Hepatocyte (in vitro differentiated cells): Measurements from ENCODE around the gene NDUFC2. TPM values are rescaled to one million over a fixed set of nuclear protein-coding genes. Genes with fewer than 3 reads are reported as not detected.

ENCODE experiments used
- DNase-seq: peaks from one replicate; pipeline ENCODE4 v3.0.0-alpha.2; 2016; ENCODE audit warnings: low spot score
- H2AFZ ChIP-seq: fragments of 200-600 bp; sonication (generic); 2 replicates; pipeline ENCODE4 v1.6.0; 2016; ENCODE audit warnings: antibody characterized with exemption, mild to moderate bottlenecking
- H3K27ac ChIP-seq: fragments of 200-600 bp; sonication (generic); 2 replicates; pipeline ENCODE4 v1.5.1; 2016; ENCODE audit warnings: mild to moderate bottlenecking
- H3K27me3 ChIP-seq: fragments of 200-600 bp; sonication (generic); 2 replicates; pipeline ENCODE4 v1.6.1; 2016
- H3K36me3 ChIP-seq: fragments of 200-600 bp; sonication (generic); replicated peaks from 2 replicates; pipeline ENCODE4 v1.5.1; 2016; ENCODE audit warnings: low read depth; ENCODE audit not compliant: insufficient read depth
- H3K4me1 ChIP-seq: fragments of 200-600 bp; sonication (generic); 2 replicates; pipeline ENCODE4 v1.5.1; 2016; ENCODE audit warnings: mild to moderate bottlenecking, moderate library complexity; ENCODE audit not compliant: insufficient read depth
- H3K4me2 ChIP-seq: fragments of 200-600 bp; sonication (generic); 2 replicates; pipeline ENCODE4 v1.6.0; 2016
- H3K4me3 ChIP-seq: fragments of 200-600 bp; sonication (generic); 2 replicates; pipeline ENCODE4 v1.5.1; 2016; ENCODE audit warnings: mild to moderate bottlenecking
- H3K79me2 ChIP-seq: fragments of 200-600 bp; sonication (generic); 2 replicates; pipeline ENCODE4 v1.6.0; 2017; ENCODE audit warnings: mild to moderate bottlenecking
- H3K9me2 ChIP-seq: fragments of 200-600 bp; sonication (generic); replicated peaks from 2 replicates; pipeline ENCODE4 v1.6.0; 2017; ENCODE audit warnings: mild to moderate bottlenecking; ENCODE audit not compliant: insufficient read depth
- H3K9me3 ChIP-seq: fragments of 200-600 bp; sonication (generic); 2 replicates; pipeline ENCODE4 v1.5.1; 2016; ENCODE audit warnings: low read depth, mild to moderate bottlenecking
- H4K20me1 ChIP-seq: fragments of 200-600 bp; sonication (generic); 2 replicates; pipeline ENCODE4 v1.6.0; 2016; ENCODE audit warnings: mild to moderate bottlenecking; ENCODE audit not compliant: insufficient read depth, poor library complexity, severe bottlenecking
- EZH2 ChIP-seq: fragments of 200-600 bp; sonication (generic); IDR thresholded peaks from 2 replicates; pipeline ENCODE4 v1.6.1; 2016; ENCODE audit warnings: antibody characterized with exemption, mild to moderate bottlenecking, borderline replicate concordance
- EZH2phosphoT487 ChIP-seq: fragments of 200-600 bp; sonication (generic); IDR thresholded peaks from one replicate; pipeline ENCODE4 v1.6.1; 2018; ENCODE audit warnings: antibody characterized with exemption, mild to moderate bottlenecking, low read depth, moderate library complexity; ENCODE audit not compliant: unreplicated experiment, severe bottlenecking
- WGBS: methylation state at CpG from one replicate; pipeline ENCODE4 v1.1.6; 2016; ENCODE audit warnings: low lambda C conversion rate; ENCODE audit errors: missing lambda C conversion rate; 5-methylcytosine and 5-hydroxymethylcytosine counted together
- polyA plus RNA-seq: library from polyadenylated mRNA; unstranded; fragments of >200 nt; fragmentation: Nextera tagmentation; extraction: Ambion mirVana; gene quantifications from 2 replicates; pipeline ENCODE4 v1.2.1, GENCODE V29; 2016
- total RNA-seq: library from RNA; depleted of rRNA; stranded (reverse); fragments of >200 nt; gene quantifications from 2 replicates; pipeline ENCODE4 v1.2.3, GENCODE V29; 2014
- TF ChIP-seq, protein P1 (sequence below): fragments of 200-600 bp; sonication (generic); IDR thresholded peaks from 2 replicates; pipeline ENCODE4 v1.5.1; 2016; ENCODE audit warnings: antibody characterized with exemption, mild to moderate bottlenecking; ENCODE audit not compliant: poor library complexity

The NDUFC2 gene
- total and polyA plus RNA-seq, 2 experiments from 2014 or later: 115 to 481 TPM

DNA sequence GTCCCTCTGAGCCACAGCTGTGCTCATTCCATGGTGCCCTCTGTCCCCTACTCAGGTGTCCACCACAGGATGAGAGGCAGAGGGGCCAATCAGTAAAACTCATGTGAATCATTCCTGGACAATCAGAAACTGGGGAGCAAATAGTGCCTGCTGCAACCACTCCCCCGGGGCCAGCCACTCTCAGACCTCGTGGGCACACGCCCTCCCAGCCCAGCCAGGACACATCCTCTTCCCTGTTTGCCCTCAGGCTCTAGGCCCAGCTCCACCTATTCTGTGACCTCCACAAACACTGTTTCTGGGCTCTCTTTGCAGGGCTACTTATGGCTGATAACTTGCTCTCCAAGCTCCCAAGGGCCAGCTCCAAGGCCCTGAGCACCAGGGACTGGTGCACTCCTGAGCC is 42.6 kb downstream of the NDUFC2 start:
- no peak overlapping the region for H3K27ac ChIP-seq

GRCh38 chr11:78036313-78036712 is 43.3 kb downstream of the NDUFC2 start:
- H3K36me3 ChIP-seq: no peaks in the 10 kb centered on the region
- no peak overlapping the region for H3K27ac ChIP-seq
- no peak for DNase-seq
- WGBS: 95% methylated on average over 3 of the region's 3 CpGs
- peaks cover 17% of the 10 kb centered on the region for H3K4me1 ChIP-seq
- H3K9me2 ChIP-seq: no peaks in the 10 kb centered on the region
- H3K79me2 ChIP-seq: no peaks in the 10 kb centered on the region
- no peaks in the 10 kb centered on the region for H3K27me3 ChIP-seq
- TF ChIP-seq, protein P1, sequence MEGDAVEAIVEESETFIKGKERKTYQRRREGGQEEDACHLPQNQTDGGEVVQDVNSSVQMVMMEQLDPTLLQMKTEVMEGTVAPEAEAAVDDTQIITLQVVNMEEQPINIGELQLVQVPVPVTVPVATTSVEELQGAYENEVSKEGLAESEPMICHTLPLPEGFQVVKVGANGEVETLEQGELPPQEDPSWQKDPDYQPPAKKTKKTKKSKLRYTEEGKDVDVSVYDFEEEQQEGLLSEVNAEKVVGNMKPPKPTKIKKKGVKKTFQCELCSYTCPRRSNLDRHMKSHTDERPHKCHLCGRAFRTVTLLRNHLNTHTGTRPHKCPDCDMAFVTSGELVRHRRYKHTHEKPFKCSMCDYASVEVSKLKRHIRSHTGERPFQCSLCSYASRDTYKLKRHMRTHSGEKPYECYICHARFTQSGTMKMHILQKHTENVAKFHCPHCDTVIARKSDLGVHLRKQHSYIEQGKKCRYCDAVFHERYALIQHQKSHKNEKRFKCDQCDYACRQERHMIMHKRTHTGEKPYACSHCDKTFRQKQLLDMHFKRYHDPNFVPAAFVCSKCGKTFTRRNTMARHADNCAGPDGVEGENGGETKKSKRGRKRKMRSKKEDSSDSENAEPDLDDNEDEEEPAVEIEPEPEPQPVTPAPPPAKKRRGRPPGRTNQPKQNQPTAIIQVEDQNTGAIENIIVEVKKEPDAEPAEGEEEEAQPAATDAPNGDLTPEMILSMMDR: no peak
- no peak for TF ChIP-seq EZH2
- no peak for TF ChIP-seq EZH2phosphoT487
- no peaks in the 10 kb centered on the region for H4K20me1 ChIP-seq
- H3K4me2 ChIP-seq: no peak overlapping the region
- no peak overlapping the region for H2AFZ ChIP-seq
- no peaks in the 10 kb centered on the region for H3K9me3 ChIP-seq
- no peak overlapping the region for H3K4me3 ChIP-seq

More for the DNA sequence above, 42.6 kb downstream of the NDUFC2 start:
- TF ChIP-seq EZH2 (no peak), EZH2phosphoT487 (no peak)
- TF ChIP-seq, protein P1: no peak
- no peak overlapping the region for H3K4me2 ChIP-seq
- H3K27me3 ChIP-seq: no peaks in the 10 kb centered on the region
- H3K9me3 ChIP-seq: no peaks in the 10 kb centered on the region
- no peaks in the 10 kb centered on the region for H4K20me1 ChIP-seq
- H3K9me2 ChIP-seq: no peaks in the 10 kb centered on the region
- 61% methylated on average over 3 of the region's 3 CpGs for WGBS
- no peak for DNase-seq
- H2AFZ ChIP-seq: no peak overlapping the region
- H3K36me3 ChIP-seq: no peaks in the 10 kb centered on the region
- H3K4me3 ChIP-seq: no peak overlapping the region
- H3K4me1 ChIP-seq: peaks cover 17% of the 10 kb centered on the region
- H3K79me2 ChIP-seq: no peaks in the 10 kb centered on the region

GRCh38 chr11:78034623-78035022 is 45.0 kb downstream of the NDUFC2 start:
- peaks cover 8% of the 10 kb centered on the region for H3K4me1 ChIP-seq
- H2AFZ ChIP-seq: no peak overlapping the region
- 80% methylated on average over 10 of the region's 10 CpGs for WGBS

More at GRCh38 chr11:78034623-78035022, 45.0 kb downstream of the NDUFC2 start:
- Histone ChIP-seq H3K9me3 (no peaks in the 10 kb centered on the region), H3K4me2 (no peak overlapping the region), H3K27ac (no peak overlapping the region), H3K79me2 (no peaks in the 10 kb centered on the region), H4K20me1 (no peaks in the 10 kb centered on the region), H3K36me3 (no peaks in the 10 kb centered on the region), H3K4me3 (no peak overlapping the region), H3K9me2 (no peaks in the 10 kb centered on the region), H3K27me3 (no peaks in the 10 kb centered on the region)
- TF ChIP-seq, protein P1: no peak
- TF ChIP-seq EZH2phosphoT487 (no peak), EZH2 (no peak)
- no peak for DNase-seq
